Measurements from ENCODE around the gene NFE2L3. TPM values are rescaled to one million over a fixed set of nuclear protein-coding genes. Genes with fewer than 3 reads are reported as not detected.
A peak's percentile ranks its signal among the peaks of the same experiment; 100 is the strongest.
"Not testable (repeated sequence)": the region's sequence is repeated elsewhere in the genome, so short reads cannot be mapped to it uniquely, and the experiment has no call there.

Gene NFE2L3
- total RNA-seq, 5 donors from 2014 or later (not counting 1 experiment from before 2014, with no cell fraction given), result 1.8 to 6.2 (median 5.1) TPM

DNA sequence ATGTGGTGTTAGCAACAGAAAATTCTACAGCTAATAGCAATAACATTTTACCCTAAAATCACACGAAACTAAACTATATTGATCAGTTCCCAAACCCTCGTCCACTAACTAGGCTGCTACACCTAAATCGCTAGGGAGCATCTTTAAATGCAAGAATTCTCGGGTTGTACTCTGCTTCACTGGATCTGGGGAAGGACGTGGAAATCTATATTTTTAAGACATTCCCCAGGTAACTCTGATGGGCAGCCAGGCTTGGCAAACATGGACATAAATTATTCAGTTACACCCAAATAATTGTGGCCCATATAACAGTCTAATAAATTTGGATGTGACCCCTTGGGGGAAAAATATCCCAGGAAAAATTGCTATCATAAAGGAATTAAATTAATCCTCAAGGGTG is 36.3 kb upstream of the NFE2L3 start:
- ChIA-PET CTCF (interaction anchor here in 1 of 2 donors (0.9 kb wide), 1 partner anchor 10 kb away, joined by 3 read pairs; no protein-coding TSS in a partner anchor), POLR2A (no interaction called here)
- Mint-ChIP-seq H3K9me3 (no peaks in the 10 kb centered on the region), H3K27me3 (peaks cover 0 to 3% of the 10 kb centered on the region in 2 donors), H3K4me1 (peaks cover 7 to 10% (median 8%) of the 10 kb centered on the region in 3 donors), H3K36me3 (no peaks in the 10 kb centered on the region), H3K4me3 (no peak overlapping the region), H3K27ac (no peak overlapping the region)
- Histone ChIP-seq H3K9me3 (no peaks in the 10 kb centered on the region), H3K36me3 (ENCODE audit: control insufficient read depth in 2 of 2, extremely low read depth in 1 of 2, insufficient read depth in 1 of 2, low read length in 1 of 2) (no peaks in the 10 kb centered on the region), H3K27me3 (replicated peaks in 1 of 2; ENCODE audit: control insufficient read depth in 2 of 2, extremely low read depth in 1 of 2, insufficient read depth in 2 of 2, low read length in 1 of 2) (peaks cover 0 to 14% of the 10 kb centered on the region in 2 experiments), H3K4me1 (ENCODE audit: control insufficient read depth in 1 of 2, extremely low read depth in 1 of 2, insufficient read depth in 2 of 2, low read length in 2 of 2) (peaks cover 3% of the 10 kb centered on the region in 2 experiments), H3K27ac (ENCODE audit: low read length) (no peak overlapping the region), H3K4me3 (ENCODE audit: control insufficient read depth in 1 of 2, extremely low read depth in 1 of 2, low read length in 1 of 2) (no peak overlapping the region)
- DNase-seq (no peak), ATAC-seq (replicated peaks in 1 of 4) (no peak)
- 68% methylated on average over 3 of the region's 5 CpGs for WGBS (ENCODE audit: insufficient coverage)

DNA sequence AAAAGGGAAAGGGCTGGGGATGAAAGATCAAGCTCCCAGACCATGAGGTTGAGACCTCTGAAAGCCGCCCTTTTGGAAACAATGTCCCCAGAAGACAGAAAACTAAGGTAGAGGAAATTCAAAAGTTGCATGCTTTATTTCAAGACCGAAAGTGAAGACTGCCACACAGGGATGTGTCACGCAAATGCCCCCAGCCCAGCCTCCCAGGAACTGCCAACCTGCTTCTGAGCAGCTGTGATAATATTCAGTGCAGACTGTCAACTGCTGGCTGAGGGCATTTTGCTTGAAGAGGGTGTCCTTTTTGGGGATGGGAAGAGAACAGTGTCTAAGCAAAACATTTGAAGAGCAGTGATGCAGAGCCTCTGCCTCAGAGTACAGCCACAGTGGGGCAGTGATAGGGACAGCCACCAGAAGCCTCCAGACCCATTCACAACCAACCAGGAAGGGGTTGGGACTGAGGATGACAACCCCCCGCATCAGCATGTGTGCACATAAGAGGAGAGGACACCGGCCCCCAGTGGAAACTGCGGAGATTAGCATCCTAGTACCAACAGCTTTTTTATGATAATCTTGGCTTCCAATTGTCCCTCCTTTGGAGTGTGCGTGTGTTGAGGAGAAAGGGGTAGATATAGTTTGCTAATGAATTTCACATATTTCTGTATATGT is 34.7 kb upstream of the NFE2L3 start:
- Histone ChIP-seq H3K27me3 (replicated peaks in 1 of 2; ENCODE audit: control insufficient read depth in 2 of 2, extremely low read depth in 1 of 2, insufficient read depth in 2 of 2, low read length in 1 of 2) (peaks cover 0 to 14% of the 10 kb centered on the region in 2 experiments), H3K36me3 (ENCODE audit: control insufficient read depth in 2 of 2, extremely low read depth in 1 of 2, insufficient read depth in 1 of 2, low read length in 1 of 2) (no peaks in the 10 kb centered on the region), H3K4me1 (ENCODE audit: control insufficient read depth in 1 of 2, extremely low read depth in 1 of 2, insufficient read depth in 2 of 2, low read length in 2 of 2) (peaks cover 0 to under 1% of the 10 kb centered on the region in 2 experiments), H3K9me3 (no peaks in the 10 kb centered on the region), H3K27ac (ENCODE audit: low read length) (no peak overlapping the region), H3K4me3 (ENCODE audit: control insufficient read depth in 1 of 2, extremely low read depth in 1 of 2, low read length in 1 of 2) (no peak overlapping the region)
- H3K9me3 Mint-ChIP-seq, result no peaks in the 10 kb centered on the region
- ChIA-PET CTCF (interaction anchor here (1.1 to 1.5 kb wide), 2 partner anchors 12 to 26 kb away, joined by 3 read pairs; no protein-coding TSS in a partner anchor), POLR2A (no interaction called here)
- no peak overlapping the region for H3K4me3 Mint-ChIP-seq
- ATAC-seq (replicated peaks in 1 of 4) (no peak), DNase-seq (peak in 1 of 35 experiments; percentile 8)
- WGBS (ENCODE audit: insufficient coverage), result 71% methylated on average over 4 of the region's 7 CpGs
- H3K4me1 Mint-ChIP-seq, result peaks cover 0 to 3% (median under 1%) of the 10 kb centered on the region in 3 donors
- H3K27ac Mint-ChIP-seq, result no peak overlapping the region
- H3K27me3 Mint-ChIP-seq, result peaks cover 0 to 3% of the 10 kb centered on the region in 2 donors
- no peaks in the 10 kb centered on the region for H3K36me3 Mint-ChIP-seq

DNA sequence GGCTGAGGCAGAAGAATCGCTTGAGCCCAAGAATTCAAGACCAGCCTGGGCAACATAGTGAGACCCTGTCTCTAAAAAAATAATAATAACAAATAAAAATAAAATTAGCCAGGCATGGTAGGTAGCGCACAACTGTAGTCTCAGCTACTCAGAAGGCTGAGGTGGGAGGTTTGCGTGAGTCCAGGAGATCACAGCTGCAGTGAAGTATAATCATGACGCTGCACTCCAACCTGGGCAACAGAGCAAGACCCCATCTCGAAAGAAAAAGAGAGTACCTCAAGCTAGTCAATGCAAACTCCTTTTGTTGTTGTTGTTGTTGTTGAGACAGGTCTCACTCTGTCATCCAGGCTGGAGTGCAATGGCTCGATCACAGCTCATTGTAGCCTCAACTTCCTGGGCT is 34.0 kb upstream of the NFE2L3 start:
- no peak overlapping the region for H3K4me3 ChIP-seq (ENCODE audit: control insufficient read depth in 1 of 2, extremely low read depth in 1 of 2, low read length in 1 of 2)
- H3K4me1 ChIP-seq (ENCODE audit: control insufficient read depth in 1 of 2, extremely low read depth in 1 of 2, insufficient read depth in 2 of 2, low read length in 2 of 2), result no peaks in the 10 kb centered on the region
- Mint-ChIP-seq H3K27ac (no peak overlapping the region), H3K36me3 (no peaks in the 10 kb centered on the region), H3K27me3 (peaks cover 0 to 3% of the 10 kb centered on the region in 2 donors), H3K4me1 (peaks cover 0 to 2% (median 0%) of the 10 kb centered on the region in 3 donors), H3K4me3 (no peak overlapping the region), H3K9me3 (no peaks in the 10 kb centered on the region)
- no peak for DNase-seq
- ATAC-seq (replicated peaks in 1 of 4), result no peak
- WGBS (ENCODE audit: insufficient coverage), result 71% methylated on average over 3 of the region's 6 CpGs
- ChIA-PET CTCF (interaction anchor here (1.1 to 1.5 kb wide), 2 partner anchors 11 to 27 kb away, joined by 3 read pairs; no protein-coding TSS in a partner anchor), POLR2A (interaction anchor here in 1 of 2 donors (0.5 kb wide), 1 partner anchor 1938 kb away, joined by 3 read pairs; no protein-coding TSS in a partner anchor)
- H3K36me3 ChIP-seq (ENCODE audit: control insufficient read depth in 2 of 2, extremely low read depth in 1 of 2, insufficient read depth in 1 of 2, low read length in 1 of 2), result no peaks in the 10 kb centered on the region
- peaks cover 0 to 14% of the 10 kb centered on the region in 2 experiments for H3K27me3 ChIP-seq (replicated peaks in 1 of 2; ENCODE audit: control insufficient read depth in 2 of 2, extremely low read depth in 1 of 2, insufficient read depth in 2 of 2, low read length in 1 of 2)
- H3K9me3 ChIP-seq, result no peaks in the 10 kb centered on the region
- H3K27ac ChIP-seq (ENCODE audit: low read length), result no peak overlapping the region

DNA sequence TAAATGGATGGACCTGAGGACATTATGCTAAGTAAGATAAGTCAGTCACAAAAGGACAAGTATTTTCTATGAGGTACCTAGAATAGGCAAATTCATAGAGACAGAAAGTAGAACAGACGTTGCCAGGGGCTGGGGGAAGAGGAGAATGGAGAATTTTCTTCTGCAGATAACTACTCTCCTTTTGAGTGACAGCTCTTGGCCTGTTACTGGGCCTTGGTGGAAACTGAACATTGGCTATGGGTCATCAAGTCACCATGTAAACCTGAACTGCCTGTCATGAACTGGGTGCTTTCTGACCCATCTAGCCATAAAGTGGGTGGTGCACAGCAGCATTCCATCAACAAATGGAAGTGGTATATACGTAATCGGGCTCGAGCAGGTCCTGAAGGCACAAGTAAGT is 29.3 kb upstream of the NFE2L3 start:
- WGBS (ENCODE audit: insufficient coverage), result no CpG with 5 or more reads among the region's 4 CpGs
- peaks cover 0 to 3% of the 10 kb centered on the region in 2 donors for H3K36me3 ChIP-seq (ENCODE audit: control insufficient read depth in 2 of 2, extremely low read depth in 1 of 2, insufficient read depth in 1 of 2, low read length in 1 of 2)
- Mint-ChIP-seq H3K4me1 (peaks cover 0 to 5% (median 0%) of the 10 kb centered on the region in 3 donors), H3K4me3 (no peak overlapping the region), H3K36me3 (no peaks in the 10 kb centered on the region), H3K27ac (no peak overlapping the region), H3K27me3 (peaks cover 3 to 12% of the 10 kb centered on the region in 2 donors), H3K9me3 (no peaks in the 10 kb centered on the region)
- CTCF ChIA-PET, result no interaction called here
- POLR2A ChIA-PET, result no interaction called here
- DNase-seq (no peak), ATAC-seq (replicated peaks in 1 of 4) (no peak)
- H3K4me1 ChIP-seq (ENCODE audit: control insufficient read depth in 1 of 2, extremely low read depth in 1 of 2, insufficient read depth in 2 of 2, low read length in 2 of 2), result no peaks in the 10 kb centered on the region
- H3K27ac ChIP-seq (ENCODE audit: low read length), result no peak overlapping the region
- no peak overlapping the region for H3K4me3 ChIP-seq (ENCODE audit: control insufficient read depth in 1 of 2, extremely low read depth in 1 of 2, low read length in 1 of 2)
- H3K27me3 ChIP-seq (replicated peaks in 1 of 2; ENCODE audit: control insufficient read depth in 2 of 2, extremely low read depth in 1 of 2, insufficient read depth in 2 of 2, low read length in 1 of 2), result peaks cover 0 to 12% of the 10 kb centered on the region in 2 experiments
- no peaks in the 10 kb centered on the region for H3K9me3 ChIP-seq

DNA sequence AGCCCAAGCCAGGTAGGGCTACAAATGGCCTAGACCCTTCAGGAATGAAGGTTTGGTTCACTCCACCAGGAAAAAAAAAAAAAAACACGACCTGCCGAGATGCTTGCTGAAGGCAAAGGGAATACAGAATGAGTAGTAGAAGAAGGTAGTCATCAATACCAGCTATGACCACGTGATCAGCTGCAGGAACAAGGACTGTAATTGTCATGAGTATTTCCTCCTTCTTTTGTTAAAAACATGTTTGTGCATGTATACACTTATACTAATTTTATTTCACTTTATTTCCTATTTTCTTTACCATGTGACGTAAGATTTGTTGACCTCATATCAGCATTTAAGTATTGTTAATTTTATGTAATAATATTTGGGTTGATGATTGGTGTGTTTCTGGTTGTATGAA is 27.2 kb upstream of the NFE2L3 start:
- H3K9me3 ChIP-seq; H3K27me3 ChIP-seq (replicated peaks in 1 of 2; ENCODE audit: control insufficient read depth in 2 of 2, extremely low read depth in 1 of 2, insufficient read depth in 2 of 2, low read length in 1 of 2); H3K9me3 Mint-ChIP-seq; H3K4me1 ChIP-seq (ENCODE audit: control insufficient read depth in 1 of 2, extremely low read depth in 1 of 2, insufficient read depth in 2 of 2, low read length in 2 of 2); H3K27ac Mint-ChIP-seq; POLR2A ChIA-PET; H3K4me3 Mint-ChIP-seq; DNase-seq; CTCF ChIA-PET; H3K4me3 ChIP-seq (ENCODE audit: control insufficient read depth in 1 of 2, extremely low read depth in 1 of 2, low read length in 1 of 2); H3K27me3 Mint-ChIP-seq; H3K36me3 ChIP-seq (ENCODE audit: control insufficient read depth in 2 of 2, extremely low read depth in 1 of 2, insufficient read depth in 1 of 2, low read length in 1 of 2); H3K36me3 Mint-ChIP-seq; H3K27ac ChIP-seq (ENCODE audit: low read length); H3K4me1 Mint-ChIP-seq; ATAC-seq (replicated peaks in 1 of 4): not testable (repeated sequence)
- no CpG with 5 or more reads among the region's 4 CpGs for WGBS (ENCODE audit: insufficient coverage)

DNA sequence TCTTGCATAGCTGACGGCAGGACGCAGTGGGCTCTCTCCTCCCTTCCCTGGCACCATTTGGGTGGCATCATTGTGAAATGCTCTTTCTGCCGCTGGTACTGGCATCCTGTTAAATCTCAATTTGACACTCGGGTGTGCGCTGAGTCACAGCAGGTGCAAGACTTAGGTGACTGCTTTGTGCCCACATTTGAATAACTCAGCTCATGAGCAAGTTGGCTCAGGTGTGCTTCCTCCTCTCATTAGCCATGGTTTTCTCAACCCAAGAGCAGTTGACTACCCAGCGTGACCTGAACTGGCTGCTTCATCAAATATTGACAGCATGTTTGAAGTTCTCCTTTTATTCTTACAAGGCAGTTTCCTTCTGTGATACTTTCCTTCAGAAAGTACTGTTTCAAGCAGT is 24.6 kb upstream of the NFE2L3 start:
- CTCF ChIA-PET, result interaction anchor here in 1 of 2 donors (0.6 kb wide), 1 partner anchor 200 kb away, joined by 4 read pairs; no protein-coding TSS in a partner anchor
- H3K27me3 ChIP-seq (replicated peaks in 1 of 2; ENCODE audit: control insufficient read depth in 2 of 2, extremely low read depth in 1 of 2, insufficient read depth in 2 of 2, low read length in 1 of 2), result peaks cover 0 to 7% of the 10 kb centered on the region in 2 experiments
- no peaks in the 10 kb centered on the region for H3K9me3 ChIP-seq
- ATAC-seq (replicated peaks in 1 of 4), result no peak
- H3K4me1 Mint-ChIP-seq, result peaks cover 0 to 2% (median 0%) of the 10 kb centered on the region in 3 donors
- no peaks in the 10 kb centered on the region for H3K36me3 Mint-ChIP-seq
- peaks cover 0 to 3% of the 10 kb centered on the region in 2 donors for H3K36me3 ChIP-seq (ENCODE audit: control insufficient read depth in 2 of 2, extremely low read depth in 1 of 2, insufficient read depth in 1 of 2, low read length in 1 of 2)
- WGBS (ENCODE audit: insufficient coverage), result 53% methylated on average over 6 of the region's 6 CpGs
- no peak for DNase-seq
- H3K4me1 ChIP-seq (ENCODE audit: control insufficient read depth in 1 of 2, extremely low read depth in 1 of 2, insufficient read depth in 2 of 2, low read length in 2 of 2), result no peaks in the 10 kb centered on the region
- no peak overlapping the region for H3K27ac Mint-ChIP-seq
- H3K9me3 Mint-ChIP-seq, result no peaks in the 10 kb centered on the region
- no peak overlapping the region for H3K4me3 Mint-ChIP-seq
- POLR2A ChIA-PET, result no interaction called here
- no peak overlapping the region for H3K27ac ChIP-seq (ENCODE audit: low read length)
- H3K4me3 ChIP-seq (ENCODE audit: control insufficient read depth in 1 of 2, extremely low read depth in 1 of 2, low read length in 1 of 2), result no peak overlapping the region
- peaks cover 3 to 12% of the 10 kb centered on the region in 2 donors for H3K27me3 Mint-ChIP-seq
